HG03159 (cell line): ENCODE data around the gene CFAP221.

Experiments used
- ATAC-seq: cut with Tn5 transposase; IDR thresholded peaks from one replicate; pipeline ENCODE4 v1.9.1; 2021; ENCODE audit warnings: mild to moderate bottlenecking, moderate library complexity; ENCODE audit not compliant: unreplicated experiment

The CFAP221 gene

GRCh38 chr2:119544075-119544938 is at the start of gene CFAP221:
CFAP221 (plus strand) TSS chr2:119544449; CDS start chr2:119546132, 1,683 bp downstream.
- ATAC-seq, result peak; percentile 89

- no peak for ATAC-seq
Measured at GRCh38 chr2:119495948-119496347, 48.3 kb upstream of the CFAP221 start.

- ATAC-seq, result no peak
Measured at GRCh38 chr2:119496682-119497081, 47.6 kb upstream of the CFAP221 start.

DNA sequence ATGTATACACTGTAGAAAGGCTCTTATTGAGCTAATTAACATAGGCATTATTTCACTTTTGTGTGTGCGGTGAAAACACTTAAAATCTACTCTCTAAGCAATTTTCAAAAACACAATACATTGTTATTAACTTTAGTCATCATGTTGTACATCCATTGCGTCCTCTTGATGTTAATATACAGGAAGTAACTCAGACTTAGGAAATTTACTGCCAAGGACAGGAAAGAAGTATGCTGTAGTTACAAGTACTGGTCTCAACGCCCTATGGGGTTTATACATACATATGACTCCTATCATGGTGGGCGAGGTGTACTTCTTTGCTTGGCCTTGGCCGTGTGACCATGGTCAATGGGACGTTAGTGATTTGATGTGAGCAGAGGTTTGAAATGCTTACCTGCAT is 35.5 kb upstream of the CFAP221 start:
- ATAC-seq, result no peak

DNA sequence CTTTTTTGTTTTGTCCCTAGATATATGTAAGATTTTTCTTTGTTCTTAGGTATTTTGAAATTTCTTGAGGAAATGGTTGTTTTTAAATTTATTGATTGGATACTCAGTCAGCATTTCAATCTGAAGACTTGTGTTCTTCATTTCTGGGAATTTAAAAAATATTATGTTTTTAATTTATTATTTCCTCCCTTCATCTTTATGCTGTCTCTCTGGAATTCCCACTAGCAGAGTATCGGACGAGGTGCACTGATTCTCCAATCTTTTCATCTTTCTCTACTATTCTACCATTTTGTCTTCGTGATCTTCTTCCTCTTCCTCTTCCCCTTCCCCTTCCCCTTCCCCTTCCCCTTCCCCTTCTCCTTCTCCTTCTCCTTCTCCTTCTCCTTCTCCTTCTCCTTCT is 32.3 kb upstream of the CFAP221 start:
- no peak for ATAC-seq

DNA sequence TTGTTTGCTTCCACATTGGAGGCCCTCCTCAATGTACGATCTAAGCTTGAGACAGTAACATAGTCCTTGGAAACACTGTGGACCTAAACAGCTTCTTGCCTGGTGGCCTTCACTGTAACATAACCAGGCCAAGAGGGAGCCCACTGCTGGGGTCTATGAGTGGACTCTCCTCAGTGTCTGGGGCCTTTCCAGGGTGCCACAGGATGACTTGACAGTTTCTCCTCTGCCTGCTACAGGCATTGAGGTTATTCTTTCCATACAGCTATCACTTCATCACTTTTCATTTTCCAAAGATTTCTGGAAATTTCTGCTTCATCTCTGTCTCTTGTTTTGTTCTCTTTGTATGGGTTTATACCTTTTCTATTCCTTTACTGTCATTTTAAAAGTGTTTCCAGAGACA is 31.3 kb upstream of the CFAP221 start:
- no peak for ATAC-seq

DNA sequence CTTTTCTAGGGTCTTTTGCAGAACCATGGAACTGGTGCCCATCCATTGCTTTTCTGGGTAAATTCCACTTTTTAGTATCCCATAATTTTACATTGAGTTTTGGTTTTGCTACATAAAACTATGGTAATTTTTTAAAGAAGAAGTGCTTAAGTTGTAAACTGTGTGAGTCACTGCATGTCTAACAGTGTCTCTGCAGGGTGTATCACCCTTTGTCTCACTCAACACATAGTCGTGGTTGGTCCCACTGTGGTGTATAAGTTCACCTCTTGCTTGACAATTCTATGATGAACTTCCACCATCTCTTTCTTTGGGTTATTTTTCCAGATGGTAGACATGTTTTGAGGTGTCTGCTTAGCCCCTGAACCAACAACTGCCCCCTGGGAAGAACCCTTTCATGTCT is 30.4 kb upstream of the CFAP221 start:
- no peak for ATAC-seq

- no peak for ATAC-seq
Measured at GRCh38 chr2:119516121-119516520, 28.1 kb upstream of the CFAP221 start.

DNA sequence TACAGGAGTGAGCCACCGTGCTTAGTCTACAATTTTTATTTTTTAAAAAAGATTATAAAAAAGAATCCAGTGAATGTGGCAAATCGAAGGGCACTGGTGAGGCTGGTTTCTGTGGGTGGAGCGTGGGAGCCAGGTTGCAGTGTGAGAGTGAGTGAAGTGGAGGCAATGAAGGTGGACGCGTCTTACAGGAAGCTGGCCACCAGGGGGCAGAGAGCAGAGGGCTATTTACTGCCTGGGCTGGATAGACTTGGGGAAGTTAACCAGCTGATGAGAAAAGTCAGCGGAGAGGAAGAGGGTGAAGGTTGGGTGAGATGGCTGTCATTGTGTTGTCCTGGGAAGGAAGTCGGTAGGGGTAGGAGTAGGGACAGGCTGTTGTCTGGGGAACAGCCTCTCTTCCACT is 26.8 kb upstream of the CFAP221 start:
- ATAC-seq, result peak; percentile 96

DNA sequence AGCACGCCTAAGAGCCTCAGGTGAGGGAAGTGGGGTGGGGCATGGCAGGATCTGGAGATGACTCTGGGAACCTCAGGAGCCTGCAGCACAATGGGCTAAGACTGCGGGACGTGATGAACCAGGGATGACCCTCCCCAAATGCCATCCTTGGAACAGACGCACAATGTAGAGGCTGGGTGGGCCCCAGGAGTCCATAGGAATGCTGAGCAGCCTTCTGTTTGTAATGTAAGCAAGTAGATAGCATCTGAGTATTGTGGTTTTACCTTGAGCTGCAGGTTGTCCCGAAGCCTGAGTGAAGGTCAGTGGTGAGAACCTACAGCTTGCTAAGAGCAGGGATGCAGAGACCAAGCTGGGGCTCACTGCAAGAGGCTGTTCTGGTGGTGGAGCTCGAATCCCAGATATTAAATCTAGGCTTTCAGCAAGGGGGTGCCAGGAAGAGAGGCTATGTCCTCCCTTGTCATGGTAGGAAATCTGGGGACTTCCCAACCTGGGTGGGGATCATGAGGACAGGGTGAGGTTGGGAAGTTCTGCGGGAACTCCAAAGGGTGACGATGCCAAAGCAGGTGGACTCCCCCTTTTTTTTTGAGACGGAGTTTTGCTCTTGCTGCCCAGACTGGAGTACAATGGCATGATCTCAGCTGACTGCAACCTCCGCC is 25.7 kb upstream of the CFAP221 start:
- ATAC-seq, result no peak

GRCh38 chr2:119519057-119519408 is 25.2 kb upstream of the CFAP221 start:
- no peak for ATAC-seq

- ATAC-seq, result no peak
Measured at GRCh38 chr2:119520696-119521432, 23.4 kb upstream of the CFAP221 start.

DNA sequence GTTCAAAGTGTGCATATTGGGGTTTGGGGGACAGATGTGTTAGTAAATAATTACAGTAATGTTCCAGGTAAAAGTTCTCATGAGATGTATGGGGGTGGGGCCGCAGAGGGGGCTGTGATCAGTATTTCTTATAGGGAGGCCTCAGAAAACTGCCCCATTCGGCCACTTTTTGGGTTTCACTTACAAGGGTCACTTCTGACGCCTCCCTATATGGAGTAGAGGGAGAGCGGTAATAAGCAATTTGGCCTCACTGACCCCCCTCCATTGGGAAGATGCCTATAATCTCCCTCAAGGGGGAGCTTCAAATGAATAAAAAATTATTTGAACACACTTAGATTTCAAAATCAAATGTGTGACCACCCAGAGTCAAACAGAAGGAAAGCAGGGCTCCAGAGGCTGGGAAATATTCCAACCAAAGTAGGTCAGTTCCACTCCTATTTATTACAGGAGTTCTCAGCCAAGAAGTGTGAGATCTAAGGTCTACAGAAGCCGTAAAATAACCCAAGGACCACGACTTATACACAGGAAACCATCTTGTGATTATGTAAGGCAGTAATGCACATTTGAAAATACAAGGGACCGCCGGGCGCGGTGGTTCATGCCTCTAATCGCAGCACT is 22.7 kb upstream of the CFAP221 start:
- no peak for ATAC-seq

DNA sequence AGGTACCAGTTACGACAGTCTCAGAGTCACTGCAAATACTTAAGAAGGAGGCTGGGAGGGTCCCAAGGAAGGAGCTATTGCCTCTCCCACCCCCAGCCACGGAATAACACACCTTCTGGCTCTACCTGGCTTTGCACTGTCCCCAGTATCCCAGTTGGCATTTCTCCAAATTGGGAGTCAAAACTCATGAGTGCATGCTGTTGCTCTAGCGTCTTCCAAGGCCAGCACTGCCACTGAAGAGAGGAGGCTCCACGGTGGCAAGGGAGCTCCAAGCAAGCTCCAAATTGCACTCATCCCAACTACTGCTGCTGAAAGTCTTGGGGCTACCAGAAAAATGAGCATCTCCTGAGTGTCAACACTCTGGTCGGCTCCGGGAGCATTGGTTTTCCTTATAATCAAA is 21.6 kb upstream of the CFAP221 start:
- ATAC-seq, result no peak

DNA sequence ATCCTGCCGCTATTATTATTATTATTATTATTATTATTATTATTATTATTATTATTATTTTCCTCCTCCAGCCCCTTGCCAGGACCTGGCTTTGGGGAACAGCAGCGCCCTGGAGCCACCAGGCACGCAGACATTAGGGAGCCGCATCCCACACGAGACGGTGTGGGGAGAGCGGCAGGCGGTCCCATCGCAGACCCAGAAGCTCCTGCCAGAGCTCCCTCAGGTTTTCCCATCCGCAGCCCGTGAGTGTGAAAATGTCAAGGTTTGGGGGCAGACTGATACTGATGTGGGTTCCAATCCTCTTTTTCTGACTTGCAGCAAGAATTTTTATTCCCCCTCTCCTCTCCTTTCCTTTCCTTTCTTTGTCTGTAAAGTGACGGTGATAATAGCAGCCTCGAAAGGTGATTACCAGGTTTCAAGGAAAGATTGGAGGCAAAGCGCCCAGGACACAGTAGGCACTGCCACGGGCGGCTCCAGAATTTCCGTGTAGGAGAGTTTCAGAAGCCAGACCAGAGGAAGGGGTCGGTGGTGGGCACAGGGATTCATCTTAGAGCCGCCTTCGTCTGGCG is 20.8 kb upstream of the CFAP221 start:
- no peak for ATAC-seq

DNA sequence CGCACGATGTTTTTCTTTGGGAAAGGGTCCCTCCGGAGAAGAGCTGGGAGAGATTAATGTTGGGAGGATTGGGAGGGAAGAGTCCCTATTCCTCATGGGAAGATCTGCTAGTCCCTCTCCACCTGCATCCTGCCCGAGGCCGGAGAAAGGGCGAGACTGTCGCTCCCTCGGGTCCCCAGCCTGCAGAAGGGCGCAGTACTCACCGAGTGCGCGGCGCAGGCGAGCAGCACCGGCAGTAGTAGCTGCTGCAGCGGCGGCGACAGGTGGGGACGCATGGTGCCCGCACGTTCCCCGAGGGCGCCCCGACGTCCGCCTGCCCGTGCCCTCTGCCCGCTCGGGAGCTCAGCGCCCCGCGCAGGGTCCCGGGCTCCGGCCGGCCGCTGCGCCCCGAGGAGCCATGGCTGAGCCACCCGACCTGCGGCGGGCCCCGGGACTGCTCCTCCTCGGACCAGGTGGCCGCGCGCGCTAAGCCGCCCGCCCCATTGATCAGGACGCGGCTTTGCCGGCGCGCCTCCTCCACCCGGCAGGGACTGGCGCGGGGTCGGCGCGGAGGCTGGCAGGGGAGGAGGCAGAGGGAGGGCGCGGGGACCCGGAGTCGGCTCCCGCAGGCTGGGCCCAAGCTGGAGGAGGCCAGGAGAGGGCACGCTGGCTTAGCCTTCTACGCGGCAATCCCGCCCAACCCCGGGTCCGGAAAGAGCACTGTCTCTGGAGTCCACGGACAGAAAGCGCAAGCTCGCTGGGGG is 20.1 kb upstream of the CFAP221 start, which contains the start of gene SCTR:
TSS of gene SCTR (minus strand) at position 532 of the 743 bp plus-strand sequence. CDS start at position 275, 257 bp downstream.
- no peak for ATAC-seq

- no peak for ATAC-seq
Measured at GRCh38 chr2:119525614-119526013, 18.6 kb upstream of the CFAP221 start.

- ATAC-seq, result no peak
Measured at GRCh38 chr2:119527999-119528398, 16.2 kb upstream of the CFAP221 start.

- no peak for ATAC-seq
Measured at GRCh38 chr2:119531292-119531691, 13.0 kb upstream of the CFAP221 start.

- ATAC-seq, result no peak
Measured at GRCh38 chr2:119533560-119533959, 10.7 kb upstream of the CFAP221 start.
